Smooth muscle cell of the pulmonary artery (primary cell): ENCODE results near the gene ATRAID. TPM values are rescaled to one million over a fixed set of nuclear protein-coding genes. Genes with fewer than 3 reads are reported as not detected.

Source experiments
- total RNA-seq: library from RNA; depleted of rRNA; stranded (reverse); fragments of >200 nt; gene quantifications from 2 replicates; pipeline ENCODE4 v1.2.3, GENCODE V29; 2014

The ATRAID gene, protein sequence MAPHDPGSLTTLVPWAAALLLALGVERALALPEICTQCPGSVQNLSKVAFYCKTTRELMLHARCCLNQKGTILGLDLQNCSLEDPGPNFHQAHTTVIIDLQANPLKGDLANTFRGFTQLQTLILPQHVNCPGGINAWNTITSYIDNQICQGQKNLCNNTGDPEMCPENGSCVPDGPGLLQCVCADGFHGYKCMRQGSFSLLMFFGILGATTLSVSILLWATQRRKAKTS
- 155 and 179 TPM in 2 replicates for total RNA-seq

DNA sequence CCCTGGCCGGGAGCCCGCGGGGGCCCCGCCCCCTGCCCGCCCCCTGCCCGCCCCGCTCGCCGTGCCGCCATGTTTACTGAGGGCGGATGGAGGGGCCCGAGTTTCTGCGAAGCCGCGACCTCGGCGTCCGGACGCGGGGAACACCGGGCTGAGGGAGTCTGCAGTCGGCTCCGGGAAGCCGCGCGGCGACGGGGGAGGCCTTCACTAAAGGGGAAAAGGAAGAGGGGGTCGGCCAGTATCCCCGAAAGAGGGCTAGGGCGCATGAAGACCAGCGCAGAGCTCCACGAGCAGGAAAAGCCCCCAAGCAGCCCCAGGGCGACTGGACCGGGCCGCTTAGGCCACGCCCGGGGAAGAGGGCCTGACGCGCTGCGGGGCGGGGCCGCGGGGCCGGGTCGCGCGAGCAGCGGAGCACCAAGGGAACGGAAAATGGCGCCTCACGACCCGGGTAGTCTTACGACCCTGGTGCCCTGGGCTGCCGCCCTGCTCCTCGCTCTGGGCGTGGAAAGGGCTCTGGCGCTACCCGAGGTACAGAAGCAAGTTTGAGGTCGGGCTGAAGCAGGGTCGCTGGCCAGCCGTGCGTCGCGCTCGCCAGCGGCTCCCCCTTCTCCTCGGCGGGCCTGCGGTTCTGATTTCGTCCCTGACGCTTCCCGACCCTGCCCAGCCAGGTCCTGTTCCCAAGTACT lies at the start of gene ATRAID, which contains the start of gene SLC5A6:
Gene ATRAID (plus strand): TSS at position 99 of the 683 bp plus-strand sequence. CDS start 328 bp downstream, at position 427.
Gene SLC5A6 (minus strand): TSS at position 326 of the 683 bp plus-strand sequence. CDS start 4,618 bp downstream, outside the sequence.

DNA sequence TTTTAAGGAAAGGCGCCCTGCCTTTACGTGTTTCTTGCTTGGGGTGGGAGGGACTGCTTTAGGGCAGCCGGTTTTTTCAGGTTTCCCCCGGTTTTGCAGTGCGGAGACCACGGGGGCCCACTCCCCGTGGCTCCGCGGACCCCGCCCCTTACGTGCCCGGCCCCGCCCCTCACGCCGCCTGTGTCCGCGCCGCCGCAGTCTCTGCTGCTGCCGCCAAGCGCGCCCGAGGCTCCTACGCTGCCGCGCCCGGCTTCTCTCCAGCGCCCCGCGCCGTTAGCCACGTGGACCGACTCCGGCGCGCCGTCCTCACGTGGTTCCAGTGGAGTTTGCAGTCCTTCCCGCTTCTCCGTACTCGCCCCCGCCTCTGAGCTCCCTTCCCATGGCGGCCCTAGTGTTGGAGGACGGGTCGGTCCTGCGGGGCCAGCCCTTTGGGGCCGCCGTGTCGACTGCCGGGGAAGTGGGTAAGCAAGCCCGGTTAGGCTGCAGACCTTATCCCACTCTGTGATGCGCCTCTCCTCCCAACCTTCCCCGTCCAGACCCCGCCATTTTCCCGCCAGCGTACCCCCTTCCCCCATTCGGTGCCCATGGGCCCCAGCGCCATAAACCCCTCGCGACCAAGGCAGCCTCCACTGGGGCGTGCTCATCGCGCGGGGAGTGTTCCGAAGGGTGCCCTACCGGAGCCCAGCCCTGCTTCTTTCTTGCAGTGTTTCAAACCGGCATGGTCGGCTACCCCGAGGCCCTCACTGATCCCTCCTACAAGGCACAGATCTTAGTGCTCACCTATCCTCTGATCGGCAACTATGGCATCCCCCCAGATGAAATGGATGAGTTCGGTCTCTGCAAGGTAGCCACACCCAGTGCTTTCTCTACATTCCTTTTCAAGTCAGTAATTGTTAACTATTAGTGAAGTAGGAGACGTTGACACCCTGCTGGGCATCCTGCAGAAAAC lies 5.6 kb downstream of the ATRAID start, which contains the start of gene CAD:
Gene CAD (plus strand): TSS at position 197 of the 949 bp plus-strand sequence. CDS start 183 bp downstream, at position 380.

DNA sequence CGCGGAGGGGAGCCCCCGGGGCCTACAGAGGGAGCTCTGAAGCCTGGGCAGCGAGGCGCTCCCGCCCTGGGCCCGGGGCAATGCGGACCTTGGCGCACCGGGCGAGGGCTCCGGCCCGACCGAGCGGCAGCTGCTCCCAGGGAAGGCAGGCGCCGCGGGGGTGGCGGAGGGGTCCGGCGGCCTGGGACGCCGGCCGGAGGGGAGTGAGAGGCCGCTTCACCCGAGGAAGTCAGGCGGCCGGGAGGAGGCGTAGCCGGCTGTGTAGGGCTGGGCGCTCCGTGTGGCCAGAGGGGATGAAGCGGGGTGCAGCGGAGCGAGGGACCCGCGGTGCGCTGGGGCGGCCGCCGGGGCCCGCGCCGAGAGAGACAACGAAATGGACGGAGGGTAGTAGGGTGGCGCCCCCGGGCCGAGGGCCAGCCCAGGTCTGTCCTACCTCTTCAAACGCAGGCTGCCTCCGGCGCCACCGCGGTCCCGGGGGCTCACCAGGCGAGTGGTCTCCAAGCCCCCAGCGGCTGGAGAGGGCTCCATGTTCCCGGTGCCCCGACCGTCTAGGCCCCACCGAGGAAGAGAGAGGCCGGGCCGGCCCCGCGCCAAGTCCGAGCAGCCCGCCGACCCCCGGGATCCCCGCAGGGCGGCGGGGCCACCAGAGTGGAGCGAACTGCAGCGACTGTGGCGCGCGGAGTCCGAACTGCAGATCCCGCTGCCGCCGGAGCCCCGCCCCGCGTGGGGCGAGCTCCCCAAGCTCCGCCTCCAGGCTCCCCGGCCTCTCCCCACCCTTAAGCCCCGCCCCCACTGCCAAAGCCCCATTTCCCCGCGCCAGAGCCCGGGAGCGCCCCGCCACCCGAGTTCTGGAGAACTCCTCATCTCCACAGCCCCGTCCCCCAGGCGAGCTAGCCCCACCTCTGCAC lies 50.8 kb downstream of the ATRAID start, which contains the start of gene SLC30A3:
Gene SLC30A3 (minus strand): TSS at position 669 of the 908 bp plus-strand sequence. CDS start 141 bp downstream, at position 528.

Other genes with a start within 250 kb of the ATRAID start
- 7.6 and 11.7 TPM in 2 replicates for gene MAPRE3, start 241.4 kb upstream of the ATRAID start, total RNA-seq
- 45.8 and 49.5 TPM in 2 replicates for gene TMEM214, start 179.1 kb upstream of the ATRAID start, total RNA-seq
- gene AGBL5, start 160.4 kb upstream of the ATRAID start, total RNA-seq: 17.8 and 23.9 TPM in 2 replicates
- gene OST4, start 140.4 kb upstream of the ATRAID start, total RNA-seq: 378 and 636 TPM in 2 replicates
- gene EMILIN1, start 133.4 kb upstream of the ATRAID start, total RNA-seq: 283 and 480 TPM in 2 replicates
- gene KHK, start 125.3 kb upstream of the ATRAID start, total RNA-seq: 0.98 and 0.99 TPM in 2 replicates
- 30.5 and 40.8 TPM in 2 replicates for gene CGREF1, start 92.9 kb upstream of the ATRAID start, total RNA-seq
- 0.13 and 0.20 TPM in 2 replicates for gene ABHD1, start 88.2 kb upstream of the ATRAID start, total RNA-seq
- gene PREB, start 77.4 kb upstream of the ATRAID start, total RNA-seq: 43.3 and 48.8 TPM in 2 replicates
- gene PRR30, start 72.6 kb upstream of the ATRAID start, total RNA-seq: not detected in 2 replicates
- not detected in 2 replicates for gene TCF23, start 63.0 kb upstream of the ATRAID start, total RNA-seq
- 17.2 and 25.6 TPM in 2 replicates for gene SLC5A6, start 227 bp downstream of the ATRAID start, total RNA-seq
- gene CAD, start 5.3 kb downstream of the ATRAID start, total RNA-seq: 37.3 and 75.5 TPM in 2 replicates
- gene SLC30A3, start 51.0 kb downstream of the ATRAID start, total RNA-seq: 0.03 and 0.26 TPM in 2 replicates
- not detected in 2 replicates for gene DNAJC5G, start 63.4 kb downstream of the ATRAID start, total RNA-seq
- 0.10 TPM in 1 of 2 replicates, not detected in the other for gene TRIM54, start 70.4 kb downstream of the ATRAID start, total RNA-seq
- gene UCN, start 96.4 kb downstream of the ATRAID start, total RNA-seq: 0.85 and 1.2 TPM in 2 replicates
- gene MPV17, start 111.1 kb downstream of the ATRAID start, total RNA-seq: 71.7 and 83.5 TPM in 2 replicates
- gene GTF3C2, start 144.7 kb downstream of the ATRAID start, total RNA-seq: 24.6 and 31.1 TPM in 2 replicates
- gene EIF2B4, start 158.3 kb downstream of the ATRAID start, total RNA-seq: 25.2 and 27.7 TPM in 2 replicates
- gene SNX17, start 158.6 kb downstream of the ATRAID start, total RNA-seq: 111 and 145 TPM in 2 replicates
- gene ZNF513, start 168.7 kb downstream of the ATRAID start, total RNA-seq: 8.9 and 10.6 TPM in 2 replicates
- gene PPM1G, start 197.6 kb downstream of the ATRAID start, total RNA-seq: 59.6 and 68.3 TPM in 2 replicates
- gene NRBP1, start 216.6 kb downstream of the ATRAID start, total RNA-seq: 99.9 and 108 TPM in 2 replicates
- gene KRTCAP3, start 230.3 kb downstream of the ATRAID start, total RNA-seq: 0.39 TPM in 1 of 2 replicates, not detected in the other